TTC549 (cell line): ENCODE data around the gene PGAM2.

Experiments used
- FAIRE-seq: peaks from 2 replicates; lab custom pipeline; 2012; peaks lifted over from hg19 to GRCh38; lab: Jason Lieb, UNC

Gene PGAM2

DNA sequence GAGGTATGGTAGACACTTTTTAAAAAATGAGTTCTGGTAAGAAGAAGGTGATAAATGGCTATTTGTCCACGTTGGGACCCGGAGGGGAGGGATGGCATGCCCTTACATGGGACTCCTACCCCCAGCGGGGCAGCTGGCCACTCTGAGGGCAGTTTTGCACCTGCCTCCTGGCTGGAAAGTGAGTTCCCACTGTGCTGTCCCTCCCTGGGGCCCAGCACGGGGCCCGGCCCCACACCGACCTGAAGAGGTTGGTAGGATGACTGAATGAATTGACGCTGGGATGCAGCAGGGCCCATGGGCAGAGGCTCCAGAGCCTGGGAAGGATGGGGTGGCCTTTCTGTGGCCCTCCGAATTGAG, 38.2 kb upstream of the PGAM2 start:
- FAIRE-seq: no peak

DNA sequence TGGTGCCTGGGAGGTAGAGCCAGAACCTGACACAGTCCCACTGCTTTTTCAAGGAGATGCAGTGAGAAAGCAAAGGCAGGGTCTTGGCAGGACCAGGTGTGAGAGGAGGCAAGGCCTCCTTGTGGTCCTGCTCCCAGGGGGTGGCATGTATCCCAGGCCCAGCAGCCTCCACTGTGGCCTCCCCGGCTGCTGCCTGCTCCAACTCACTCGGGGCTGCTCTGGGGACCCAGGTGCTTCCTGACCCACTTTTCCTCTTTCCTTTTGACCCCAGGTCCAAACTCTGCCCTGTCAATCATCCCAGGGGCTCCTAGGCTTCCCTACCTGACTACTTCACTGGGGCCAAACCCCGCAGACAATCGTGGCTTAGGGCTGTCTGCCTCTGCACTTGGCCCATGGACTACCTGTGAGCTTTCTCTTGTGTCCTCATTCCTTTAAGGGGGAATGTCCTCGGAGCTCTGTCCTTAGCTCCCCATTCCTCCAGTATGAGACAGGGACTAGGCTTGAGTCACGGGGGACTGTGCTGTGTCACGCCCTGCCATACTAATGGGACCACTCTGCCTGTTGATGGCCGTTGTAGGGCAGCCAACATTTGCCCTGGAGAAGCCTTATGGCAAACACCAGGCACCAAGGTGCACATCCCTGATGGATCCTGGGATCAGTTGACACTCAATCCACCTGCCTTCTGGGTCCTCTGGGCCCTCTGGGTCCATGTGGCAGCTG, 37.6 kb upstream of the PGAM2 start:
- FAIRE-seq: no peak

DNA sequence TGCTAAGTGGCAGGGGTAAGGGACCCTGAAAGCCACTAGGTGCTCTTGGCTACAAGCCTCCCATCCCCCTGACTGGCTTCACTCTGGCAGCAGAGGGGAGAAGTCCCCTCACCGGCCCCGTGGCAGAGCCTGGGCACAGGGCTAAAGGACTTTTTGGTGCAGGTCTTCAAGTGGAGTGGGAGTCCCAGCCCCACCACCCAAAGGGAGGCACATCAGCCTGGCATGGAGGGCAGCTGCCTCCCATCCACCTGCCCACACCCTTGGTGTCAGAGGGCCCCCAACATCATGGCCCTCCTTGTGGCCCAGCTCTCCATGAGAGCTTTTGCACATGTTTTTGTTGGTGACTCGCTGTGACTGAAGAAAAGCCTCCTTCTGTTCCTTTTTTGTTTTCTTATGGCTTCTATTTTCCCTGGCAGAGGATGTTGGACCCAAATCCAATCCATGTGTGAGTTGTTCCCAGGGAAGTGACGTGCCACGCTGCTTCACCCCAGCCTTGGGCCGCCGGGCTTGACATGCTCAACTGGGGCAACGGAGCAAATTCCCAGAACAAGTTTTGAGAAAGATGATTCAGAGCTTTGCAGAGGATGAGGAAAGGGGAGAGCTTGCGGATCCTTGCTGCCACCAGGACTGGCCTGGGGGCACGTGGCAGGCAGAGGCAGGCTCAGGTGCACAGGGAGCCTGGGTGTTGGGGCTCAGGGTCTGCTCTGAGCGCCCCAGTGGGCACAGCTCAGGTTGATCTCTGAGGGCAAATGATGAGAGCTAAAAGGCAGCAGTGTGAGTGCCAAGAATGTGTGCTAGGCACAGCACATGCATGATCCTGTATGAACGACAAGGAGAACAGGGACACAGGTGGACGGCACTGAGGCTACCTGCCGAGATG, 36.8 kb upstream of the PGAM2 start:
- no peak for FAIRE-seq

- no peak for FAIRE-seq
These were observed 36.1 kb upstream of the PGAM2 start for GRCh38 chr7:44101303-44101965.

GRCh38 chr7:44100458-44101302, 35.3 kb upstream of the PGAM2 start:
- FAIRE-seq: no peak

GRCh38 chr7:44099669-44100068, 34.3 kb upstream of the PGAM2 start:
- no peak for FAIRE-seq

- no peak for FAIRE-seq
These were observed 33.0 kb upstream of the PGAM2 start for GRCh38 chr7:44098092-44099068.

DNA sequence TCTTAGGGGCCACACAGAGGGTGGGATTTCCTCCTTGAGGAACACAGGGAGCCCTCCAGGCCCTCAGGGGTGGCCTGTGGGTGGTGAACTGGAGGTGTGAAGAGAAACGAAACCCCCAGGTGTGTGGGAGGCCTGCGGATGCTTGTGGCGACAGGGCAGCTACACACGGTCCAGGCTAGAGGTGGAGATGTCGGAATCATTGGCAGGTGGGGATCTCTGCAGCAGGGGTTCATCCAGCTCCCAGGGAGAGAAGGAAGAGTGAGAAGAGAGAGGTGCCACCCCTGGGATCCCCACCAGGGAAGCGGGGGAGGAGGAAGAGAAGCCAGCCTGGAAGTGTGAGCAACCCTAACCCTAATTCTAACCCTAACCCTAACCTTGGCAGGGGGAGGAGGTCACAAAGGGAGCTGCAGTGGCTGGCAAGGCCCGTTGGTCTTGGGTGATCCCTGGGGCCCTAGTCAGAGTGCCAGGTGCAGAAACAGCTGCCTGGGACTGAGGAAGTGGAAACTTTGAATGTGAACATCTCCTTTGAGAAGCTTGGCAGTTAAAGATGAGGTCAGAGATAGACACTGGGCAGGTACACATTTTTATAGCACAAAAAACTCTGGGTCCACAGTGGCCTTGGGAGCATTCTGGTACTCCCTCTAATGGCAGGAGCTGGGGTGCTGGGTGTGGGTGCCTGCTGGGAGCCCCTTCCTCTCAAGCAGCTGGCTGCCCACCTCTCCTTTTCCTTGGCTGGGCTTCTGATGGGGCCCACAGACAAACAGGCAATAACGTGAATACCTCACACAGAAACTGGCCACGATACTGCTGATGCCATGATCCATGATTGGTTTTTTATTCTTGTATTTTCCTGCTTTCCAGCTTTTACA, 31.9 kb upstream of the PGAM2 start:
- FAIRE-seq: no peak

- no peak for FAIRE-seq
These were observed 31.0 kb upstream of the PGAM2 start for GRCh38 chr7:44096326-44096881.

DNA sequence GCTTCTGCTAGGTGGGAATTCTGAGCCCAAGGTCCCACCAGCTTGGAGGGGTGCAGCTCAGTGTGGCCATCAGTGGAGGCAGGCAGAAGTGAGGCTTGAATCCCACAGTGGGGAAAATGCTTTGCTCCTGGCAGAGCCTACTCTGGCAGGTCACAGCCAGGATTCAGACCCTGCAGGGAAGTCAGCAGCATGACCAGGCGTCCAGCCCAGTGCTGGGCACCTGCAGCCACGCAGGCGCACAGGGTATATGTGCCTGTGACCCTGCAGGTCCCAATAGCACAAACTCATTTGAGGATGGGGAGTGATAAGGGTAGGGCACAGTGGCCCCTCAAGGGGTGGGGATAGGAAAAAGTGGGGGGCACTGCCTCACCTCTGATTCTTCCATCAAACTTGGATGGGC, 30.4 kb upstream of the PGAM2 start:
- no peak for FAIRE-seq

DNA sequence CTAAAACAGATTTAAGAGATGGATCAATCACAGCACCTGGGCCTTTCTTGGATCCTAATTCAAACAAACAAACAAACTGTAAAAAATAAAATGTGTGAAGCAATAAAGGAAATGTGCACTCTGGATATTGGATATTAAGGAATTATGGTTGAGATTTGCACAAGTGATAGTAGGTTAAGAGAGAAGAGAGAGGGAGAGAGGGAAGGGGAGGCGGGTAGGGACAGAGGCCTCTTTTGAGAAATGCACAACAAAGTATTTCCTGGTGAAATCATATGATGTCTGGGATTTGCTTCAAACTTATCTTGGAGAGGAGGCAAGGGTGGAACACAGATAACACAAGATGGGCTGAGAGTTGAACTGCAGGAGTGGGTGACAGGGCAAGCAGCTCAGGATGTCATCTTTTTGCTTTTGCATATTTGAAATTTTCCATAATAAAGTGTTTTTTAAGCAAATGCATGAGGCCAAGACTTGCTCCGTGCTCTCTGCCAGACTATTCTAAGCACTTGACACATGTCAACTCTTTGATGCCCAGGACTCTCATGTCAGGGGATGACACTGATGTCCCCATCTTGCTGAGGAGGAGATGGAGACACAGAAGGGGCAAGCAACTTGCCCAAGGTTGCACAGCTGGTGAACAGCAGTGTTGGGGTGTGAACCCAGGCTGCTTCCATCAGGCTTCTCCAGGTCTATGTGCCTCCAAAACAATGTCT, 29.7 kb upstream of the PGAM2 start:
- no peak for FAIRE-seq

DNA sequence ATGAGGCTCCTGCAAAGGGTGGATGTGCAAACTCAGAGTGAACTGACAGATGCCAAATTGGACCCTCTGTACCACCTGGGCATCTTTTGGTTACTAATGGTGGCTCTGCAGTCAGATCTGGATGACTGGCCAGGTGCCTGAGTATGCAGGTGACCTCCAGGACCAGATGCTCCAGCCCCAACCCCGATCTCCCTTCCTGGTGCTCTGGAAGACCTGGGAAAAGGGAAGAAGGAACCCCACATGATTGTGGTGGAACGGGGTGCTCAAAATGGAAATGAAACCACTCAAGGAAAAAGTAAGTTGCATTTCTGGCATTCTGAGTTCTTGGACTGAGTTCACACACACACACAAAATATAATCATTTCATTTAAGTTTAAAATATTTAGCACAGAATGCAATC, 29.0 kb upstream of the PGAM2 start:
- no peak for FAIRE-seq

- no peak for FAIRE-seq
These were observed 27.8 kb upstream of the PGAM2 start for GRCh38 chr7:44093102-44093641.

DNA sequence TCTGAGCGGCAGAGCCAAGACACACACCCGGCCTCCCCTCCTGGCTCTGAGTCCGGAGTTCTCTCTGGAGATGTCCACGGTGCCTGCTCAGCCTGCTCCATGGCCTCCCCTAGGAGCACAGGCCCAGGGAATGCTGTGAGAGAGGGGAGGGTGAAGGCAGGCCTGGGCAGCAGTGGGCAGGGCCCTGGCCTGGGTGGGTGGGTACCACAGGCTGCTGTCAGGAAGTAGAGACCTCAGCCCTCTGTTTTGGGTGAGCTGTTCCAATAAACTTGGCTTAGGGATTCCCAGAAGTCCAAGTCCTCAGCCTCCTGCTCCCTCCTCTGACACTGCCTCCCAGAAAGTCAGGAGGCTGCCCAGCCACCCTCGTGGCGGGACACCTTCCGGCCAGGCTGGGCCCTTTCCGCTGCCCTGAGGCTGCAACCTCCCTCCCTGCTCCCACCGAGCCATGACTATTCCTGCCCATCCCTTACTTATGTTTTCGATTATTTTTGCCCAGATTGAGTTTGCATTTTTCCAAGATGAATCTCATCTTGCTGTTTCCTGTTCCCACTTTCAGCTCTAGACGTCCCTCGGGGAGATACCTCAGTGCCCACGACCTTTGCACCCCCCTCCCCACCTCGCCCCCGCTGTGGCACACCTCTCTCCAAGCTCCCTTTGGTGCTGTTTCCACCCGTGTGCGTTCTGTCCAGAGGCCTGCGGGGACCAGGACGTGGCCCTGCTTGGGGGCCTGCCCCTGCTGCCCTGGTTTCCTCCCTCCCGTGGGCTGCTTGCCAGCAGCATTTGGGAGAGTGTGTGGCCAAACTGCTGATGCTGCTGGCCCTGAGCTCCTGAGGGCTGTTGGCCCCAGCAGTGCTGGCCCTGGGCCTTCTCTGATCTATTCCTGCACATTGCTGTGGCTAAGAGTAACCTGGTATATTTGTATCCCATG, 22.8 kb upstream of the PGAM2 start:
- no peak for FAIRE-seq

- FAIRE-seq: no peak
These were observed 21.3 kb upstream of the PGAM2 start for GRCh38 chr7:44086627-44087026.

GRCh38 chr7:44085546-44085945, 20.2 kb upstream of the PGAM2 start:
- FAIRE-seq: no peak

GRCh38 chr7:44084701-44085100, 19.3 kb upstream of the PGAM2 start:
- FAIRE-seq: no peak

DNA sequence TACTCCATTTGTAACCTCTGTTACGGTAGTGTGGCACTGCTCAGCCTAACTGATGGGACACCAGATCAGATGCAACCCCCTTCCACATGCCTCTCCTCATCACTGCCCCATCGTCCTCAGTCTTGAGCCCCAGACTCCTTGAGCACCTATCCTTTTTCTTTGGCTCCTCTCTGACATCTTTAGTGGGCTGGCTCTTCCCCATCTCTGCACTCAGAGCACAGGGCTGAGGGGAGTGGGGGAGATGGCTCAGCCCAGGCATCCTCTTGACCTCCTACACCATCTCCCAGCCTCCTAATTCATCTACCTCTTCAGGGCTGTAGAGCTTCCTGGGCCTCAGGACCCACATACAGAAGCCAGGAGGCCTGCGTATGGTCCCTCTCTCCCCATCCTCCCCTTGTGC, 18.4 kb upstream of the PGAM2 start:
- no peak for FAIRE-seq
